GM18502 (cell line): Measurements from ENCODE around the gene TBC1D16.
"Not testable (repeated sequence)": the region's sequence is repeated elsewhere in the genome, so short reads cannot be mapped to it uniquely, and the experiment has no call there.

Experiments used
- ATAC-seq: cut with Tn5 transposase; IDR thresholded peaks from one replicate; pipeline ENCODE4 v1.9.1; 2021; ENCODE audit warnings: mild to moderate bottlenecking; ENCODE audit not compliant: unreplicated experiment, poor library complexity

TBC1D16 gene

DNA sequence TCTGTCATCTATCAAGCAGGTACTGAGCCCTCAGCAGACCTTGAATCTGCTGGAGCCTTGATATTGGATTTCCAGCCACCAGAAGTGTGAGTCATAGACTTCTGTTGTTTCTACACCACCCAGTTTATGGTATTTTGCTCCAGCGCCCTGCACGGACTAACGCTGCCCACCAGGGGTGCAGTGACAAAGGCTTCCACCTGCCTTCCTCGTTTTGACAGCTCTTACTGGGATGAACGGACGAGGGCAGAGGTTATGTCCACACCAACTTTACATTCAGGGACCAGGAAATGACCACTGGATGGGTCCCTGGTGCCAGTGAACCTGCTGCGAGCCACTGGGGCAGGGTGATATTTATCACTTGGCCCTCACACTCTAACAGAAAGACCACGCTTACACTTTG lies 129.8 kb downstream of the TBC1D16 start:
- no peak for ATAC-seq

DNA sequence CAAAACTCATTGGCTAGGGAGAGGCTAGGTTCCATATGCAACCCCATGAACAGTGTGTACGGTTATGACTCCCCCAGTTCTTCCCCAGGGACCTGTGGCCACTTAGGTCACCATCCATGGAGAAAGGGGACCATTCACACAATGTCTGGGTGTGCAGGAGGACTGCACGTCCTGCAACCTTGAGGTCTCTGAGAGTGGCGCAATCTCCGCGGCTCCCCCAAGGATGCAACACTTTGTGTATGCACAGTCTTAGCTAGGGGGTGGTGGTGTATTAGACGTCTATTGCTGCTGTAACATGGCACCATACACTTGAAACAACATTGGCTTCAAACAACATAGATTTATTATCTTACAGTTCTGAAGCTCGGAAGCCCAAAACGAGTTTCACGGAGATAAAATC lies 130.8 kb downstream of the TBC1D16 start:
- ATAC-seq: no peak

DNA sequence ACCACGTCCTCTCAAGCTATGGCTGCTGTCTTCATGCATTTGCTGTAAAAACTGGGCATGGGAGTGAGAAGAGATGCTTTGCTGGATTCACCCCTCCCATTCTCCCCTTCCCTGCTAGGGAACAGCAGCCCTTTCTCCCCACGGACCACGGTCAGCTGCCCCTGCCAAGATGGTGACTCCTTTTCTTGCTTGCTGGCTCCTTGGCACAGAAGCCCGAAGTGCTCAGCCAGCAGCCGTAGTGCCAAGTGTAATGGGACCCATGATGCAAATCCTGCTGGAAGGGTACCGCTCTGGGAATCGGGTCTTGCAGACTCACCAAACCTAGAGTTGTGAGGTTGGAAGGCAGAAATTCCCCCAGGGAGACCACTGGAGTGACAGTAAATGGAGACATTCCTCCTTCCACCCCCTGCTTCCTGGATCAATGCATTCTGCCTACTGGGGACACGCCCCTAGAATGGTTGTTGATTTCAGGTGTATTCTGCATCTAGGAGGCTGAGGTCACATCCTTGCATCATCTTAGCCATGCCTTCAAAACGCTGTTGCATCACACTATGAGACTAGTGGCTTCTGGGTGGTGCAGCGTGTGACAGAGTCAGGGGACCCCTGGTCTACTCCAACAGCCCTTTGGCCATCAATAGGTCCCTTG lies 133.4 kb downstream of the TBC1D16 start:
- ATAC-seq: no peak

DNA sequence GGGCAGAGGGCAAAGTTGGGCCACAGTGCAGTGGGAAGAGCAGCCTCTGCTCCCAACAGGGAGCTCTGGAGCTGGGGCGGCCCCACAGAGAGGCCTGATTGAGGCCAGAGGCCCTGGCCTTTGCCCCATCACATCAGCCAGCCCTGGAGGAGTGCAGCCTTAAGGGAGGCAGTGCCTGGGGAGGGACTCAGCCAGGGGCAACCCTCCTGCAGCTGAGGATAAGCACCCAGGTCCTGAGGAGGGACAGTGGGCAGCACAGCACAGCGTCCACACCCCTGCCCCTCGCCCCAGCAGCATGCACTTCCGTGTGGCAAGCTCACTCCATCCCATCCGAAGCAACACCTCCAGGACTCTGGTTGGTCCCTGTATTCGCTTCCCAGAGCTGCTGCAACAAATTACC lies 134.5 kb downstream of the TBC1D16 start:
- ATAC-seq: no peak

DNA sequence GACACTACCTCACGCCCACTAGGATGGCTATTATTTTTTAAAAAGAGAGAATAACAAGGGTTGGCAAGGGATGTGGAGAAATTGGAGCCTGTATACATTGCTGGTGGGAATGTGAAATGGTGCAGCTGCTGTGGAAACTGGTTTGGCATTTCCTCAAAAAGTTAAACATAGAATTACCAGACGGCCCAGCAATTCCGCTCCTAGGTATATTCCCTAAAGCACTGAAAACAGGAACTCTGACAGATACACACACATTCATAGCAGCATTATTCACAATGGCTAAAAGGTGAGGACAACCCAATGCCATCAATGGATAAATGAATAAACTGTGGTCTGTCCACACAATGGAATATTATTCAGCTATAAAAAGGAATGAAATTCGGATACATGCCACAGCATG lies 136.1 kb downstream of the TBC1D16 start:
- ATAC-seq: no peak

DNA sequence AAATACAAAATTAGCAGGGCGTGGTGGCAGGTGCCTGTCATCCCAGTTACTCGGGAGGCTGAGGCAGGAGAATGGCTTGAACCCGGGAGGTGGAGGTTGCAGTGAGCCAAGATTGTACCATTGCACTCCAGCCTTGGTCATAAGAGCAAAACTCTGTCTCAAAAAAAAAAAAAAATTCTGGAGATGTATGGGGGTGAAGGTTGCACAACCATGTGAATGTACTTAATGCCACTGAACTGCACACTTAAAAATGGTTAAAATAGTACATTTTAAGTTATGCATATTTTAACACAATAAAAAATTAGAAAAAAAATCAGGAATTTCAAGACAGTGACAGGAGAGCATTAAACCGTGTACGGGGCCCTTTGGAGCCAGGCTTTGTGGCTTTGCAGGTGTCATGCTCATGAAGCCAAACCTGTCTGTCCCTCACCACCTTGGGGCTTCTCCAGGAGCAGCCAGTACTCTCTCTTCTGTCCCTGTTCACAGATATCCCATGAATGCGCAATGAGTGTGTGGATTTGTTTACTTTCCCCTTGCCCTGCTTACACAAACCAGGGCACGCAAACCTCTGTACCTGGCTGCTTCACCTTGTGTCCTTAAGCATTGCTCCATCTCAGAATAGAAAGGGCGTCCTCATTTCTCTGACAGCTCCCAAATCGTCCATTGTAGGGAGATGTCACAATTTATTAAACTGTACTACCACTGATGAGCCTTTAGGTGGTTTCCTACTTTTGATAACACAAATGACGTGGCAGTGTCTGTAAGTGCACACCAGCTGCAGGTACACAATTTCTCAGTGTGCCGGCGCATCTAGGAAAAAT lies 138.2 kb downstream of the TBC1D16 start:
- no peak for ATAC-seq

DNA sequence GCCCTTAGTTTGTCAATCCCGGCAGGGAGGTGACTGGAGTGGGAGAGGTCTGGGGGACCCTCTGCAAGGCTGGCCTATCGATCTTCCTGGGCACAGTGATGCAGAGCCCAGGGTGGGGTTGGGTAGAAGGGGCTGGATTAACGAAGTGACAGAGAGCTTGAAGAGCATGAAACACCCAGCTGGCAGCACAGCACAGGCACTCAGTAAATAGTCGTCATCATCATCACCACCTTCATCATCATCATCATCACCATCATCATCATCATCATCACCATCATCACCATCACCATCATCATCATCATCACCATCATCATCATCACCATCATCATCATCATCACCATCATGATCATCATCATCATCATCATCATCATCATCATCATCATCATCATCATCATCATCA lies 142.2 kb downstream of the TBC1D16 start:
- not testable (repeated sequence) for ATAC-seq

DNA sequence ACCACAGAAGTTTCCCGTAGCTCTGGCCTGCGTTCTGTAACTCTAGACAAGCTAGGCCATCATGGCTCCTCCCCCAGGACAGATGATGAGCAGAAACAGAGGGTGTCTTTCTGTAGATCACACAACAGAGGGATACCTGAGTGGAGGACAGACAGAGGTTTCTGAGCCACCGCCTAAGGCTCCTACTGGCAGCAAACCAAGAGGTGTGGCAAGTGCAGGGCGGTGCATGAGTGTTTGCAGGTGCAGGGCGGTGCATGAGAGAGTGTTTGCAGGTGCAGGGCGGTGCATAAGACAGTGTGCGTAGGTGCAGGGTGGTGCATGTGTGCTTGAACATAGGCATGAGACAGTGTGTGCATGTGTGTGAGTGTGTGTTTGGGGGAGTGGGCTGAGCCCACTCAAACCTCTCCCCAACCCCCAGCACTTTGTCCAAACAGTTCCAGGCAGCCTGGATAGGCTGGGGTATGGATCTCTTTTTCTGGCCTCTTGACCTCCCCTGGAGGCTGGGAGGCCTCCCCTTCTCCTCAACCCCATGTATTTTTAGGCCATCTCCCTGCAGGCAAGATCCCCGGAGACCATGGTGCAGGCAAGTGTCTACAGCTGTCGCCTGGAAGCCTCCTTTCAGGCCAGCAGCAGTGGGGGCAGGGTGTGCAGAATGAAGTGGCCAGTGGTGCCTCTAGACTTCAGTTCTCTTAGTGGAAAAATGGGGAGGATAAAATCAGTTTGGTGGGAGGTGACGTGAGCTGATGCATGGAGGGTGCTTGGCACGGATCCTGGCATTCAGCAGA lies 143.0 kb downstream of the TBC1D16 start:
- no peak for ATAC-seq

DNA sequence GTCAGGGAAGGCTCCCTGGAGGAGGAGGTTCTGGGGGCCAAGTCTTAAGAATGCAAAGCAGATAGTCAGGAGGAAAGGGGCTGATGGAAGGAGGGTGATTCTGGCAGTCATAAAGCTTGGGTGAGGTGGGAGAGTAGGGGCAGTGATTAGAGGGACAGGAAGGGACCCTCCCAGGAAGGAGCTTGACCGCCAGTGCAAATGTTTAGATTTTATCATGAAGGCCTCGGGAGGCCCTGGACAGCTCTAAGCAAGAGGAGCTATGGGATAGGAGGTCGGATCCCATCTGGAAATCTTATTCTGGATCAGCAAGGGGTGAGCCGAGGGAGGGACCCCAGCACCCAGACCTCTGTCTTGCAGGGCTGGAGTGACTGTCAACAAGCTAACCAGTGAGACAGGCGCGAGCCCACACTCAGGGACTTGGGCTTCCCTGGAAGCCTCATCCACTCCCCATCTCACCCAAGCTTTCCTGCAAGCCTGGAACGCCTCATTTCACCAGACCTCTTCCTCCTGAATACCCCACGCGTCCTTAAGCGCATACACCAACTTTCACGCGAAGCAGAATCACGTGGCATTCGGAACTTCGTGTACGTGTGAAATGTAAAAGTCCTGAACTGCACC lies 144.4 kb downstream of the TBC1D16 start:
- ATAC-seq: no peak

DNA sequence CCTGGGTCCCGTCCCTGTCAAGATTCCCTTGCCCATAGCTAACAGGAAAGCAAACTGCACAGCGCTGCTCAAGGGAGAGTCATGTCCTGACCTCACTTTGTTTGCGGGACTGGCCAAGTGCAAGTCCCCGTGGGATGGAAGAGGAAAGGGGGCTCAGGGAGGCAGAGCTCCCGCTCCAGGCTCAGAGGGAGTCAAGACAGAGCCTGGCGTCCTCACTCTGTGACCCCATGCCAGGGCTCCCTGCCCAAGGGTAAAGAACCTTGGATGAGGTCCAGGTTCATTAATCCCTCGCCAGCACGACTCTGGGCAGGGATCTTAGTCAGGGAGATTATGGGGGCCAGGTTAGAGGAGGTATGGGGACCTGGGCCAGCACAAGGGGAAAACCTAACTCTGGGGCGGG lies 145.0 kb downstream of the TBC1D16 start:
- no peak for ATAC-seq

DNA sequence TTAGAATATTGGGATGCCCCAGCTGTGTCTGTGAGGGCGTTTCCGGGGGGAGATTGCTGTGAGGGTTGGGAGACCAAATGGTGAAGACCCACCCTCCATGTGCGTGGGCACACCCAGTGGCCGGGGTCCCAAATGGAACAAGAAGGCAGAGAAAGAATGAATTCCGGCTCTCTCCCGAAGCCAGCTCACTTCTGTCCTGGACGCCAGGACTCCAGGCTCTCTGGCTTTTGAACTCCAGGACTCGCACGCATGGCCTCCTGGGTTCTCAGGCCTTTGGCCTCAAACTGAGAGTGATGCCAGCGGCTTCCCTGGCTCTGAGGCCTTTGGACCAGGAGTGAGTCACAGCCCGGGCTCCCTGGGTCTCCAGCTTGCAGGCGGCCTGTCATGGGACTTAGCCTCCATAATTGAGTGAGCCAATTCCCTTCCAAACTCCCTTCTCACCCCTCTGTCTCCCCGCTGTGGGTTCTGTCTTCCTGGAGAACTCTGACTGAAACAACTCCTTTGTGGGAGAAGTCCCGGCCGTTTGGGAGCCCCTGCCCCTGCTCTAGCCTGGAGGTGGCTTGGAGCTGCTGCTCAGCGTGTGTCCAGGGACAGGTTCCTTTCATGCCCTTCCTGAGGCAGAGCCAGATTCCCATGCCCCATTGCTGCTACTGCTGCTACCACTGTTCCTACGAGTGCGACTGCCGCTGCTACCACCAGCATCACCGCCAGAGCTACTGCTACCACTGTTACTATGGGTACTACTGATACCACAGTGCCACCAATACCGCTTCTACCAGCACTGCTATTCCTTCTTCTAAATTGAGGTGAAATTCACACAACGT lies 146.6 kb downstream of the TBC1D16 start:
- no peak for ATAC-seq

DNA sequence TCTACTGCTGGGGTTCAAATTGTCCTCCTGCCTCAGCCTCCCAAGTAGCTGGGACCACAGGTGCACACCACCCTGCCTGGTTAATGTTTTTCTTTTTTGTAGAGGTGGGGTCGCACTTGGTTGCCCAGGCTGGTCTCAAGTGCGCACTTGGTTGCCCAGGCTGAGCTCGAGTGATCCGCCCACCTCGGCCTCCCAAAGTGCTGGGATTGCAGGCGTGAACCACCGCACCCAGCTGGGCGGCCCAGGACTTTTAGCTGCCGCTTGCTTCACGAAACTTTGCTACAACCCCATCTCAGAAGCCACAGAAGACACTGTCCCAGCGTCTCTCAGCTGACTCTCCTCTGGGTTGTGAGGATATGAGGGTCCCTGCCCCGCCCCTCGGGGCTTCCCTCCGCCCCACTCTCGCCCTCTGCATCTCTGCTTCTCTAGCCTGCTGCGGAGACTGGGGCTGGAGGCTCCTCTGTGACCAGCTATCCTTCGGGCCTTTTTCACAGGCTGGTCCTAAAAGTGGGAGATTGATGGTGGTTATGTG lies 147.6 kb downstream of the TBC1D16 start:
- no peak for ATAC-seq

DNA sequence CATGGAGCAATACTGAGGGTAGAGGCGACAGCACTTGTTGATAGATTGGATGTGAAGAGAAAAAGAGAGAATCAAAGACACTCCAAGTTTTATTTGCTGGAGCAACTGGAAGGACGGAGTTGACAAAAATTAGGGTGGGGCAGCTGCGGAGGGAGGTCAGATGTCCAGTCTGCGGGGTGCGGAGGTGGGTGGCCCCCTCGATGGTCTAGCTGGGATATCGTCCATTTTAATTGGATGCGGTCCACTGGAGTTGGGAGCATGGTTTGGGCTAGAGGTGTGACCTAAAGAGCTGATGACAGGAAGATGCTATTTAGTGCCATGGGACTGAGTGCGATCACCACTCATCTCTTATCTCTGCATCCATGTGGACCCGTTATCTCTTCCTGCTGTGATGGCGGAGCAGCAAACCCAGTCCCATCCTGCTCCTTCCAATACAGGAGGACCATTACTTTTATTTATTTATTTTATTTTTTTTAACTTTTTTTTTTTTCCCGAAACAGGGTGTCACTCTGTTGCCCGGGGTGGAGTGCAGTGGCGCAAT lies 148.2 kb downstream of the TBC1D16 start:
- ATAC-seq: no peak

DNA sequence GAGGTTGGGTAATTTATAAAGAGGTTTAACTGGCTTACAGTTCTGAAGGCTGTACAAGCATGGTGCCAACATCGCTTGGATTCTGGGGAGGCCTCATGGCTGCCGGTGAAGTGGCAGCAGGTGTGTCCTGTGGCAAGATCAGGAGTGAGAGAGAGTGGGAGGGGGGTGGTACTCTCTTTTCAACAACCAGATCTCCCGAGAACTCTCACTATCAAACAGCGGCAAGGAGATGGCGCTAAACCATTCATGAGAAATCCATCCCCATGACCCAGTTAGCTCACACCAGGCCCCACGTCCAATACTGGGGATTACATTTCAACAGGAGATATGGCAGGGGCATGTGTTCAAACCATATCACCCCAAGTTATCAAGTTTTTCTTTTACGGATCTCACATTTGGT lies 152.5 kb downstream of the TBC1D16 start:
- no peak for ATAC-seq
